Glomerular endothelial cell (primary cell): Measurements from ENCODE around the gene ACP1. TPM values are rescaled to one million over a fixed set of nuclear protein-coding genes. Genes with fewer than 3 reads are reported as not detected.

Experiments used
- DNase-seq: peaks from one replicate; pipeline ENCODE4 v3.0.0-alpha.2; 2011; ENCODE audit warnings: low read depth, low spot score; ENCODE audit errors: extremely low read depth
- total RNA-seq: library from RNA; depleted of rRNA; stranded (reverse); fragments of >200 nt; gene quantifications from 2 replicates; pipeline ENCODE4 v1.2.3, GENCODE V29; 2015

Gene ACP1
- total RNA-seq, 1 donor from 2014 or later: 84.5 TPM

DNA sequence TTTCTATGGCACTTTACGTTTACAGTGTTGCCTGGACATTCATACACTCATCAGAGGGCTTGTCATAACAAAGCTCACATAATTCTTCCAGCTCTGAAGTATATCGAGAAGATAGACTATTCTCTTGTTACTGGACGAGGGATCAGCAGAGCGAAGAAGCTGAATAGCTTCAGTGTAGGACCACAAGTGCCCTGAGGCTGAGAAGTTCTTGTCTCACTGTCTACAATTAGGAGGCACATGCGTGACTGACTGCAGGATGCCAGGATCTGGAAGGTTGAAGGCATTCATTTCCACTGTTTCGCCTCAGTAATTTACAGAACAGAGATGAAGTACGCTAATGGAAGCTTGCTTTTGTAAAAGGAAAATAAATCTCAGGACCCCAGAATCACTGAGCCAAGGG is 10.5 kb upstream of the ACP1 start:
- DNase-seq: no peak

DNA sequence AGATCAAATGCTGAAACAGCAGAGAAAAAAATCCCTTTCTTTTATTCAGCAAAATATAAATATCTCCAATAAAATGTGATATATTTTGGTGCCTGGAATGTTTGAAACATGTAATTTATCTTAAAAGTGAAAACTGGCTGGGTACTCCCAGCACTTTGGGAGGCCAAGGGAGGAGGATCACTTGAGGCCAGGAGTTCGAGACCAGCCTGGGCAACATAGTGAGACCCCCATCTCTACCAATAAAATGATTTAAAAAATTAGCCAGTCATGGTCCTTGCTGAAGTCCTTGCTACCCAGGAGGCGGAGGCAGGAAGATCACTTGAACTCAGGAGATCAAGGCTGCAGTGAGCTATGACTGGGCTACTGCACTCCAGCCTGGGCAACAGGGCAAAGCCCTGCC is 9.6 kb upstream of the ACP1 start:
- no peak for DNase-seq

DNA sequence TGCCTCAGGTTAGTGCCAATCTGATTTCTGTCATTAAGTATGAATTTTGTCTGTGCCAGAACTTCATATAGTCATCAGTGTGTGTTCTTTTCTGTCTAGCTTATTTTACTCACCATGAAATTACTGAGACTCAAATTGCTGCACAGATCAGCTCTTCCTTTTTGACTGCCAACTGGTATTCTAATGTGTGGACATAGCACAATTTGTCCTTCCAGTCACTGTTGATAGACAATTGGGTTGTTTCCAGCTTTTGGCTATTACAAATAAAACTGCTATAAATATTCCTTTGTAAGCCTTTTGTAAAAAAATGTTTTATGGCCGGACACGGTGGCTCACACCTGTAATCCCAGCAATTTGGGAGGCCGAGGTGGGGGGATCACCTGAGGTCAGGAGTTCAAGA is 8.7 kb upstream of the ACP1 start:
- no peak for DNase-seq

DNA sequence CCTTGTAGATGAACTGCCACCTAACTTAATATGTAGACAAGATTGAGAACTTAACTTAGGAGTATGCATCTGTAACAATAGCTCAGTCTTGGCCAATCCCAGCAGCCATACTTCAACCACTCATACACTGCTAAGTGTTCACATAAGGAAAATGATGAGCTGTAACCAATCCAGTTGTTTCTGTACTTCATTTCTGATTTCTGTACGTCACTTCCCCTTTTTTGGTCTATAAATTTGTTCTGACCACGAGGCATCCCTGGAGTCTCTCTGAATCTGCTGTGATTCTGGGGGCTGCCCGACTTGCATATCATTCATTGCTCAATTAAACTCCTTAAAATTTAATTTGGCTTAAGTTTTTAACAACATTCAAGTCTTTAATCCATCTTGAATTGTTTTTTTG is 7.3 kb upstream of the ACP1 start:
- no peak for DNase-seq

DNA sequence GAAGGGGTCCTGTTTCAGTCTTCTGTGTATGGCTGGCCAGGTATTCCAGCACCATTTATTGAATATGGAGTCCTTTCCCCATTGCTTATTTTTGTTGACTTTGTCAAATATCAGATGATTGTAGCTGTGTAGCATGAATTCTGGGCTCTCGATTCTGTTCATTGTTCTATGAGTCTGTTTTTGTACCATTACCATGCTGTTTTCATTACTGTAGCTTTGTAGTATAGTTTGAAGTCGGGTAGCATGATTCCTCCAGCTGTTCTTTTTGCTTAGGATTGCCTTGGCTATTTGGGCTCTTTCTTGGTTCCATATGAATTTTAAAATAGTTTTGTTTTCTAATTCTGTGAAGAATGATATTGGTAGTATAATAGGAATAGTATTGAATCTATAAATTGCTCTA is 6.9 kb upstream of the ACP1 start:
- DNase-seq: no peak

DNA sequence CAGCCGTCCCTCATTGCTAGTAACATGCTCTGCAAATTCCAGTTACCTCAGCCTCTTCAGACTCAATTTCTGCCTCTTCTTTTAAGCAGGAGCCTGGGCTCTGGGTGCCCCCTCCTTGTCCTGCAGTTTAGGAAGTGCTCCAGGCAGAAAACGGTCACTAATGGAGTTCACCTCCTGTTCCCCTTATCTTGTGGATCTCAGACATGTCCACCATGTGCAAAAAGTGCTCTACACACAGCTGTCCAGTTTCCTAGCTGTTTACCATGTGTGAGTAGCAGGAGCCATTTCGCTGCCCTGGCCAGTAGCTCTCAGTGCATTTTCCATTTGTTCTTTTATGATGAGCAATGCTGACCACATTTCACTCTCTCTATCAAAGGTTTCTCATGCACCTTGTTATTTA is 5.8 kb upstream of the ACP1 start:
- no peak for DNase-seq

DNA sequence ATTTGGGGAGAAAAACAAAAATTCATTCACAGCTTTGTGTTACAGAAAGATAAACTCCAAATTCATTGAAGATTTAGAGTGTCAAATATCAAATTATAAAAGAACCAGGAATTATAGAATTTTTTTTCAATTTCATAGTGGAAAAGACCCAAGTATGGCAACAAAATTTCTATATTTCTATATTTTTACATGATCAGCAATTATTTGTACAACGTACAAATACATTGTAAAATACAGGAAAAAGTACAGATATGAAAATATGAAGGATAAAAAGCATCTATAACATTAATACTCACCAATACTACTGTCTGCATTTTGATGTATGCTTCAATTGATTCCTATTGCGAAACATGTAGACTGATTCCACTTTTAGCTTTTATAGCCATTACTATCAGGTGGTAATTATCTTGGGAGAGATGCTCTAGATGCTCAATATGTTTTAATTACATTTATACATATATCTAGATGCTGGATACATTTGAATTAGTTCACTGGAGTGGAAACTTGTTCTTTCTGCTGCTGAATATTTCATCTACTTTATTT is 4.9 kb upstream of the ACP1 start:
- DNase-seq: no peak

DNA sequence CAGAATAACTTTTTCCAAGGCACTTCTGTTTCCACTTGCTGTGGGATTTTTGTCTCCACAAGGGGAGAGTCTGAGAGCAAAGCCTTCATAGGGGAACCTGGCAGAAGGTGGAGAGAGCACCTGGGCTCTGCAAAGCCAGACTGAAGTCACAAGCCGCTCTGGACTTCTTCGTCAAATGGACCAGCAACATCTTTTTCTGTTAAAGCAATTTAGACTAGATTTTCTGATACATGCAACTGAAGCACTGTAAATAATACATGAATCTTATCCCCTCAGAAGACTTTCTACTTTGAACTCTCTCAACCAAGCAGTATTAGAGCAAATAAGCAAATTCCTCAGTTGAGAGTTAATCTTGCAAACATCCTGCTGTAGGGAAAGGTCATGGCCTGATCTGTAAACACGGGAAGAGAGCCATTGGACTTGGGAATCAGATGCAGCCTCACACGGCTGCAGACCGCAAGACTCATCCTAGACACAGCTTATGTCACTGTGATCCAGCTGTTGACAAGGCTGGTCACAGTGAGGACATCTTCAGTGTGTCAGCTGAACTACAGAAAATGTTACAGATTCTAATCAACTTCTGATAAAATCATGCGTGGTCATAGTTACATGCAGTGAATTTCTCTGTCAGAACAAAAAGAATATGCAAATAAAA is 4.1 kb upstream of the ACP1 start:
- DNase-seq: no peak

DNA sequence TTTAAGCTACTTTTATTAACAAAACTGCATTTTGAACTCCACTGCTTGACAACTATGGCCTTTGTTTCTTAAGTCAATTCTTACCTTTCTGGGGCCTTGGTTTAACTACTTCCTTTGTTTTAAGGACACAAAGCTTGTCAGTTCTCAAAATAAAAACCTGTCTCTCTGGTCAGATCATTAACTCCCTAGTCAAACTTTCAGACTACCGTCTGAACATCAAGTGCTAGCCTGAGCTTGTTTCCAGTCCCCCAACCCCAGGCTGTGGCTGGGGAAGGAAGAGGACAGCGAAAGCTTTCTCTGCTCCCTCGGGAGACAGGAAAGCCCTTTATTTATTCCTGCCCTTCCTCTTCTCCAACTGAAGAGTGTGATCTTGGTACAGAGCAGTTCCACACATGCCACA is 2.6 kb upstream of the ACP1 start:
- DNase-seq: no peak

DNA sequence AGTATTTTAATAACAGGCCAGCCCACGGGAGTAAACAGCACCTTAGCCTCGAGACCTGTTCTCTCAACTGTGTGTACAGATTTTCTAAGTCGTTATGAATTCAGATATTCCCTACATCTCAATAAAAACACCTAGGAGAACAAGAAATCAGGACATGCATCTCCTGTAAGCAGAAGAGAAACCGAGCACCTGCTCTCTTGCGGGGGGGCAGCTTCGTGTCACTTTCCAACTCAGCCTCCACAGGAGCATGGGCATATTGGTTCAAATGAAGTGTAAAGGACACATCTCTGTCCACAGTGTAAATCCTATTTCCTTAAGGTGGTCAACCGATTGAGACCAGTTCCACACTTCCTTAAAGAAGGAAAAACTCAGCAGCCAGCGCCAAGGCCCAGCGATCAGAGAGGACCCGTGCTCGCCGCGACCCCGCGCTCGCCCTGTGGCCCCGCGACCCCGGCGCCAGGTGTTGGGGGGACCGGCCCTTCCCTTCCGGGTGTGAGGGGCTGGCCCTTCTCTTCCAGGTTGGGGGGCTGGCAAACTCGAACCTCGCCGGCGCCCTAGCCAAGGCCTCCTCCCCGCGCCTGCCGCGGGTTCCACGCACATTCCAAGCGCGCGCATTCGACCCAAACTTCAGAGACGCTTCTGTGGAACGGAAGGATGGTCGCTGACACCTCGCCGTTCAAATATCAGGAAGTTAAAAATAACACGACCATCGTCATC is 1.6 kb upstream of the ACP1 start:
- no peak for DNase-seq

DNA sequence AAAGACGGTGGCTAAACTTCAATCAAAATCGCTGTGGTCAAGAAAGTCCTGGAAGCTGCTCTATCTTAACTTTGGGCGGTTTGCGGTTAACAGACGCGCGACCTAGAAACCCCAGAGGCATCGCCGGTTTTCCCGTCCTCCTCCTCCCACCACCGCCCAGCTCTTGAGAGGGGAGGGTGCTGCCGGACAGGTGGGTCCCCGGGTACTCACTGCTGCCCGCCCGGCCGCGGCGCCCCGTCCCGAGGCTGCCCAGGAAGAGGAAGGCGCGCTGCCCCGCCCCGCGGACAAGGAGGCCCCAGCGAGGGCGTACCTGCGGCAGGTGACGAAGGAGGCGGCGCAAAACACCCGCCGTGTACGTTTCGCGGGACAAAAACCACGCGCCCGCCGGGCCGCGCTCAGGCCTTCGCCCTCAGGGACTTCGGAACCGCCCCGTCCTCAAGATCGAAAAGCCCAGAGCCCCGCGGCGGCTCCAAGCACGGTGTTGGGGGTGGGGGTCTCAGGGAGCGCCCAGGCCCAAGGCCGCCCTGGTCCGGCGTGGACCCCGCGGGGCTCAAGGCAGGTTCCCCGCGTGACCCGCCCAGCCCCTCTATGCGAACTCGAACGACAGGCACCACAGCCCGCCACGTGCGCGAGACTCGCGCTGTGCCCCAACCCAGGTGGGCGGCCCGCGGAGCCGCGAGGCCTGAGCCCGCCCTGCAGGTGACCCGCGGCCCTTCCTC is 814 bp upstream of the ACP1 start, which contains the start of gene SH3YL1:
SH3YL1 (minus strand) TSS at position 259 of the 719 bp plus-strand sequence; CDS start at position 211, 48 bp downstream.
- no peak for DNase-seq

DNA sequence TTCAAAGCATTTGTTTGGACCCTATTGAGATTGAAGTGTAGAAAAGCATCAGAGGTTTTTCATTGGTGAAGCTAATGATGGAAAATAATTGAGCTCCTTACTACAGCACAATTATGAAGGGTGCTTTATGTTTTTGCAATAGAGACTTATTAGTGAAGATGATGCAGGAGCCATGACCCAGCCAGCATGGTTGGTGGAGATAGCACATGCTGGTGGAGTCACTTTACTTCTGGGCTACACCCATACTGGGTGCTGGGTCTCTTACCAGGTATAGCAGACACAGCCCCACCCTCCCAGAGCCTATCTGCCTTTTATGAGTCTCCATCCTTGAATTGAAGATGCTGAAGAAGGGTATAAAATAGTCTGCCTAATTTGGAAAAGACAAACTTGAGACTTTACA is 3.6 kb downstream of the ACP1 start:
- no peak for DNase-seq

DNA sequence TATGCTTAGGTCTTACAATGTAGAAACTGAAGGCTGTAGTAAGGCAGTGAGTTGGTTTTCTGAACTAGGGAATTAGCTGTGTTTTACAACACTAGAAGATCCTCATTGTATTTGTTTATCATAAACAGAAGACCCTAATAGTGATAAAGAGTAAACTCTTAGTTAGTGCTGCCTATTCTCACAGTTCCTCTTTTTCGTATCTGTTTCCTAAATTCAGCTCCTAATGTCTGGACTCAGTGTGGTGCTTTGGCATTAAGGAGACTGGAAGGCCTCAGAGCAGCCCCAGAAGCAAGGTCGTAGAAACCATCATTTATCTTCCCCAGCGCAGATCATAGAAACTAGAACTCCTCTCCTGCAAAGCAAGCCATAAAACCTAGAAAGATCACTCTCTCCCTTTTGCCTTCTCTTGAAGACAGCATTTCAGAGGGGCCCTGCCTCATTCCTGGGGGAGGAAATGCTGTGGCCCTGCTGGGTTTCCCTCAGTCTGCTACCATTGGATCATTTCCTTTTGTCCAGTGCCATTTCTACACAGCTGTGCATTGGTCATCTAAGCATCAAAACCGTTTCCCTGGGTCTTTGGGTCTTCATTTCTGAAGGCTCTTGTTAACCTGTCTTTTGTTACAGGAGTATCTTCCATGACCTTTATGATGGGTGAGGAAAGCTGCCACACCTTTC is 4.7 kb downstream of the ACP1 start:
- no peak for DNase-seq

DNA sequence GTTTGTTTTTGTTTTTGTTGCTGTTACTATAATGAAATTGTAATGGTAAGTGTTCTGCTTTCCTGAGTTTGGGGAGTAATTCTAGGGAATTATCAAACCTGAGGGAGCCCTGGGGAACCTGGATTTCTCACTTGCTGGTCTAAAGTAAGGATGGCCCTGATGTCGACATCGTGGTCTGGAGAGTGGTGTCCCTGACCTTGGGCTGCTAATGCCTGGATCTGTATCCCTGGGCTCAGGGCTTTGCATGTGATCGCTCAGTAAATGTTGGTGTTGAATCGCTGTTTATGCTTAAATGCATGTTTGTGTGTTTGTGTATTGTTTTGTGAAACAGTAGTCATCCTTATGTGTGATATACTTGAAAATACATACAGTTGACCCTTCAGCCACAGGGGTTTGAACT is 6.1 kb downstream of the ACP1 start:
- no peak for DNase-seq

DNA sequence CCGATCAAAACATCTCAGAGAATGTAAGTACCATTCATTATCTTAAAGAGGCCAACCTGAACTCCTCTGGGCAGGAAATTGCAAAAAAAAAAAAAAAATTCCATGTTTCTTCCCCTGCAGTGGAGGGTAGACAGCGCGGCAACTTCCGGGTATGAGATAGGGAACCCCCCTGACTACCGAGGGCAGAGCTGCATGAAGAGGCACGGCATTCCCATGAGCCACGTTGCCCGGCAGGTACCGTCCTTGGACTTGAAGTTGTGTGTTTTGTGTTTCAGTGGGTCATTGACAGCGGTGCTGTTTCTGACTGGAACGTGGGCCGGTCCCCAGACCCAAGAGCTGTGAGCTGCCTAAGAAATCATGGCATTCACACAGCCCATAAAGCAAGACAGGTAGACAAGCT is 7.2 kb downstream of the ACP1 start:
- no peak for DNase-seq

DNA sequence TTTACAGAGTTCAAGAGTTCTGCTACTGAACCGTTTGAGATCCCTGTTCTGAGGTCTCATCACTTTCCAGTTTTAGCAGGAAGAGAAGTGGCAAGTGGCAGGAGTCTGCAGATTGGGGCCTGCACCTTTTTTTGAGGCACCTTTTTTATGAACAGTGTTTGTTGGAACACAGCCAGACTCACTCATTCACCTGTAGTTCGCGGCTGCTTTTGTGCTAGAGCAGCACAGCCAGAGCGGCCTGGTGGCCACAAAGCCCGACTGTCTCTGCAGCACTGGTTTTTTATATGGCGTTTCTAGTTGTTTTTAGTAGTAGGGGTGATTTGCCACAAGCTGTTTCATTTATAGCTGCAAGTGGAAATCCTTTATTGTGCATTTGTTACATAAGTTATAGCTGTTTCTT is 8.6 kb downstream of the ACP1 start:
- no peak for DNase-seq

DNA sequence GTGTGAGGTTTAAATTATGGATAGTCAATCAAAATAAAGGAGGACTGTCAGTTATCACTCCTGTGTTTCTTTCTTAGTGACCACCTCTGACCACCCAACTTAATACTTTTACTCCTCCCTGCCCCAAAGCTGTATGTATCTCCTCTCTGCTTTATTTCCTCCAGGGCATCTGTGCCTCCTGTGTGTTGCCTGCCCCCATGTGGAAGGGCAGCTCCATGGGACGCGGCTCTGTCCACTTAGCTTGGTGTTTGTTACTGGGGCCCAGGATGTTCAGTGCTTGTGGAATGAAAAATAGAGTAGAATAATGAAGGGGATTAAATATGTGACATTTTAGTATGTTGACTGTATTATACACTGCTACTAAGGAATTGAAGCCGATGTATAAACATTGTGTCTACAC is 9.8 kb downstream of the ACP1 start:
- DNase-seq: no peak

DNA sequence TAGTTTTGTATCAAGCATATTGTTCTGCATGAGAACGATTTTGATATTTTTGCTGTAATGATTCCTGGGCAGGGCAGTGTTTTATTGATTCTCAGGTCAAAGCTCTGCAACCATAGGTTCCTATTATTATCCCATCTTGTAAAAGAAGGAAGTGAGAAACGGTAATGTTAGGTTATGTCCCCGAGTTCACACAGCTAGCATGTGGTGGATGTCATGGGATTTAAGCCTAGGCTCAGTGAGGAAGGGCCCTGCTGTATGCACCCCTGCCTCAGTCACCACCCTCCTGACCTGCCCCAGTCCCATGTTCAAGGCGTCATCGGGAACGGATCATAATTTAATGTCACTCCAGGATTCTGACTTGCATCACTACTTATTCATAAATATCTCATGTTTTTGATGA is 10.7 kb downstream of the ACP1 start:
- DNase-seq: no peak

DNA sequence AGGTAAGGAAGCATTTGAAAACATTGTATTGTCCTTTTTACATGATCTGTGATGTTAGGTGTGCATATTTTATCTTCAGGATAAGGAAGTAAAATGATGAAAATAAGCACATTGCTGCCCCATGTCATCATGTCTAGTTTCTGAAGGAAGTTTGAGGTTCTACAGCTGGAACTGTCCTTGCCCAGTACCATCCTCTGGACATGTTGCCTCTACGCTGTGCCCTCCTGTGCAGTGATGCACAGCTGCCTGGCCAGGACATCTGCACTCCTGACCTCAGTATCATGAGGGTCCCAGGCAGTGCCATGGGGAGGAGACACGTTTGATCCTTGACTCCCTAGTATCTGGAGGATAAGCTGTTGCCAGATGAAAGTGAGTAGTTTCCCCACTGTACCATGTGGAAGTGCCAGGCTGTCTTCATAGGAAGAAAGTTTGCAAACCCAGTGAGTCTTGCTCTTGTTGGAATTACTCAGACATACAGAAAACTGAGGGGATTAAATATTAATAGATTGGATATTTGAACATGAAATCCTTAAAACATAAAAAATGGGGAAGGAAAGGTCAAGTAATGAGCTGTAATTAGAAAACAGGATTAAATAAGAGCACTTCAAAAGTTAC is 13.7 kb downstream of the ACP1 start:
- no peak for DNase-seq

DNA sequence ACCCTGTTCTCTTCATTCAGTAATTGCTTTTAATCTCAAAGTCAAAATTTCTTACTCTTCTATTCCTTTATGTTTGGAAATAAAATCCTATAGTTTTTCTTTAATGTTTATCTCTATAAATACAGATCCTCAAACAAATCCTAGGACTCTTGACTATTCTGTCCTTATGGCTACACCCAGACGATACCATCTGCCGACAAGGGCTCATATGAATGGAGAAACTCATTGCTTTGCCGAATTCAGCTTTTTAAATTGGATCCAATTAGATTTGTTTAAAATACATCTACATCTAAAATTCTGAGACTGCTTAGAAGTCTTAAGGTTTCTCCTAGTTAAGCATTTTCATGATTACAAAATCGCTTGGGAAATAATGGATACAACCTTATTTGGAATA is 14.2 kb downstream of the ACP1 start:
- DNase-seq: no peak

DNA sequence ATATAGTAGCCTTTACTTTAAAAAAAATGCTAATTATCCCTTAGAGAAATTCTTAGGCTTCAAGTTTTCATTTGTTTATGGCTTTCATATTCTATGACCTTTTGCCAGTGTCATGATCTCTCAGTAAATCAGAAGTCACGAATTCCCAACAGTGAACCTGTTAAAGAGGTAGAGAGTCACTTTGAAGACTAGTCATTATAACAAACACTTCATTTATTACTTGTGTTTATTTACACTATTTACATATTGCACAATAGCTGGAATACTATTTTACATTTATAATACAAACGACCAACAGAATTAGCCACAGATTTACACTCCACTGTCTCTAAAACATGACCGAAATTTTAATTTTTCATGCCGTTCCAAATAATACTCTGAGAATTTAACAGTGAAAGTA is 14.6 kb downstream of the ACP1 start:
- no peak for DNase-seq
